GM13976 (cell line): ENCODE measurements around the gene FAAP100.

Source experiments
- DNase-seq: peaks from one replicate; pipeline ENCODE4 v3.0.0; 2012; ENCODE audit warnings: low spot score
- CTCF ChIP-seq: IDR thresholded peaks from 2 replicates; pipeline ENCODE4 v1.5.1; 2012; ENCODE audit warnings: borderline replicate concordance, mild to moderate bottlenecking; ENCODE audit not compliant: insufficient read depth; ENCODE audit errors: extremely low read depth, missing control alignments, control extremely low read depth
- in situ Hi-C: fragments of 300-500 bp; cut with MboI; formaldehyde crosslinking; loops from one replicate; pipeline ENCODE4 v1.12.0; 2022; ENCODE audit warnings: low sequenced_read_pairs, mixed read lengths, inconsistent platforms; ENCODE audit not compliant: unreplicated experiment

The FAAP100 gene

DNA sequence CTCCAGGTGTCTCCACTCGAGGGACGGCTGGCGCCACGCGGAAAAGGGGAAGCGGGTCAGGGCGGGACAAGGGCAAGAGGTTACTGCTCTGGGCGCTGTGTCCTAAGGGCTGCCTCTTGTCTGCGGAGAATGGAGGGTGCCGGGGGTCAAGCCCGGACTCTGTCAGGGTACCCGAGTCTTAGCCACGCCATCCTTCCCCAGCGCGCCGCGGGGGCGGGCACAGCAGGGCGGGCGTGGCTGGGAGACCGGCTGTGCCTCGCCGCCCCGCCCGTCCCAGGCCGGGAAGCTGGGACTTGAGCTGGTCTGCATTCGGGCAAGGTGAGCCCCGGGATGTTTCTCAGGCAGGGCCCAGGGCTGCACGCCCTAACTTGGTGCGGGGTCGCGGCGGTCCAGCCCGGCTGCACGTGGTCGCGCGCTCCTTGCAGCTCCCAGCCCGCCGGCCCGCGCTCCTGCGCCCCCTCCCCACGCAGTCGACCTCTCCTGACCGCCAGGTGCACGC lies 33.3 kb downstream of the FAAP100 start:
- DNase-seq, result peak; percentile 72
- TF ChIP-seq CTCF, result no peak
- in situ Hi-C loops, result no loop called here

DNA sequence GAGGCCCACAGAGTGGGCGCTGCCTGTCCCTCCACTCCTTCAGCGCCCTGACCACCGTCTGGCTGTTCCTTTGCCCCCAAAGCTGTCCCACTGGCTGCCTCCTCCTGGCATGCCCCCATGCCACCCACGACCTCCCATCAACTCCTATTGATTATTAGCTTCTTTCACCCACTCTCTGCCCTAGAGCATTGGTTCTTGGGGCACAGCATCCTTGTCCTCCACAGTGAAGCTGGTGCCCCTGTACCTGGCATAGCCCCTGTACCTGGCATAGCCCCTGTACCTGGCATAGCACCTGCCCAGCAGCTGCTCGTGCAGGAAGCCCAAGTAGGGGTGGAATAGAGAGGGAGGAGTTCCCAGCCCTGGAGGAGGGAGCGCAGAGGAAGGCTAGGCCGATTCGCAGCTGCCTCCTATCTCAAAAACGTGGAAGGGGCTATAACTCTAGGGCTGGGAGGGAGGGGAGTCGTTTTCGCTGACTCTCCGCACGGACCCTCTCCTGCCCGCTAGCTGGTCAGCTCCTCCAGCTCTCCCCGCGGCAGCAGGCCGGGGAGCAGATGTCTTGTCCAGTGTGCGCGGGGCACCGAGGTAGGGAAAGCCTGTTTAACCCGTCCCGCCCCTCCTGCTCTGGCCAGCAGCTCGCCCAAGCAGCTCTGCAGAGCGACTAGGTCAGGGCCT lies 33.9 kb downstream of the FAAP100 start:
- in situ Hi-C loops, result no loop called here
- TF ChIP-seq CTCF, result no peak
- DNase-seq, result no peak

DNA sequence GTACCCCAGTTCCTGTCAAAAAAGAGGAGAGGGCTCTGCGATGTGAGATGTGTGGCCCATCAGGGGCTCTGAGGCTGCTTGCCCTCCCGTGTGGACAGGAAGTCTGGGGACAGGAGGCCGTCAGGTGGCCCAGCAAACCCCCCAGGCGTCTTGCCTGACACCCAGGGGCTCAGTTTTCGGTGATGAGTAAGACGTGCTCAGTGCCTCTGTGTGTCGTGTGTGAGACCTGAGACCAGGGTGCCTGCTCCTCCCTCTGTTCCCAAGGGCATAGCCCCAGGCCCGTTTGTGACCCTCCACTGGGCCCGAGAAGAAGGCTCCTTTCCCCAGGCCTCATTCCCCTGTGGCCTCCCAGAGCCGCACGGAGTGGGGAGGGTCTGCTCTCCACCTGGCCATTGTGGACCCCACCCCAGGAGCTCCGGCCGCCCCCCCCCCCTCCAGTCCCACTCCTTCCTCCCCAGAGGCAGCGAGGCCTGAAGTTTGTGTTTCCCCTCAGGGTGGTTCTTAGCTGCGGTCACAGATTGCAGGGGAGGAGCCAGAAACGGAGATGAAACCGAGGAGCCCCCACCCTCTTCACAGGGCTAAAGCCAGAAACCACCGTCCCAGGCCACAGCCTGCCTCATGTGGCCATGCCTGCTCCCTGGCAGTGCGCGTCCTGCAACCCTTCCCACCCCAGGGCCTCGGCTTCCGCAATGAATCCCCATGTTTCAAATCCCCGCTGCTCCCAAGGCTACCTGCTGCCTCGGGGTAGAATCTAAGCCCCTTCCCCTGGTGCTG lies 34.6 kb downstream of the FAAP100 start:
- DNase-seq, result peak; percentile 91
- TF ChIP-seq CTCF, result no peak
- in situ Hi-C loops, result no loop called here

DNA sequence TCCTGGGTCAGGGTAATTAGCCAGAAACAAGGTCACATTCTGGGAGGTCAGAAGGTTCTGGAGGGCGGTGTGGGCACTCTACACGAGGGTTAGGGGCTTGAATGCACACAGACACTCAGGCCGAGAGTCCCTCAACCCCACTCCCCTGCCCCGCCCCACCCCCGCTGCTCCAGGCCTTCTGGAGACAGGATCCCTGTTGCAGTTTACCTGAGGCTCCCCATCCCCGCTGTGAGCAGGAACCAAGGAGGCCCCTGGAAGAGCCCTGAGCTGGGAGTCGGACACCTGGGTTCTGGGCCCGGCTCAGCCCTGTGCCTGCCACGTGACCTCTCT lies 35.2 kb downstream of the FAAP100 start:
- in situ Hi-C loops, result no loop called here
- DNase-seq, result no peak
- no peak for TF ChIP-seq CTCF

DNA sequence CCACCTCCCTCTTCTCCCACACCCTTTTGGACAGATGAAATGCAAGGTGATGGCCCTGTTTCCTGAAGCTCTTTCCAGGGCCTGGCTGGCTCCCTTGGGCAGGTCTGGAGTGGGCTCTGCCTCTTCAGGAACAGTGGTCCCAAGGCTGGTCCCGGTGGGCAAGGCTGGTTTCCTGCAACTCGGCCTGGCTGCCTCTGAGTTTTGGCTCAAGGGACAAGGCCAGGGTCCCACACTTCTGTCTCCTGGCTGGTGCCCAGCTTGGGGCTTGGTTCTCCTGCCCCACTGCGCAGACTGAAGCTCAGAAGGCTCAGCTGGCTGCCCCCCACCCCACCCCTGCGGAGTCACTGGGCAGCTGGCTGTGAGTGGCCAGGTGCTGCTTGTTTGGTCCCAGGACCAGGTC lies 35.7 kb downstream of the FAAP100 start:
- in situ Hi-C loops, result no loop called here
- no peak for TF ChIP-seq CTCF
- DNase-seq, result no peak

GRCh38 chr17:81515530-81516041 lies 36.6 kb downstream of the FAAP100 start:
- in situ Hi-C loops, result no loop called here
- TF ChIP-seq CTCF, result no peak
- DNase-seq, result no peak
